Measurements from ENCODE around the gene RAPGEF1.

GRCh38 chr9:131596430-131596743 lies 143.5 kb downstream of the RAPGEF1 start:
- TF ChIP-seq CTCF (IDR thresholded peaks at IDR 0.05), result no peak
- TF ChIP-seq POLR2A (IDR thresholded peaks at IDR 0.05), result no peak

Data from vagina (tissue), 2 donors.